HL-60 (cell line): ENCODE results near the gene WDFY4.

Source experiments
- DNase-seq, 2 experiments: peaks; one replicate each; pipeline ENCODE4 v3.0.0-alpha.2; 2010 to 2020; ENCODE audit warnings: low read depth in 1 of 2, low spot score in 1 of 2
- H3K27ac ChIP-seq: fragments of 250-450 bp; sonication (Bioruptor Pico); replicated peaks from 2 replicates; pipeline ENCODE4 v1.5.1; 2020; ENCODE audit warnings: mild to moderate bottlenecking, moderate library complexity
- H3K27me3 ChIP-seq: fragments of 250-450 bp; sonication (Bioruptor Pico); 2 replicates; pipeline ENCODE4 v1.5.1; 2021; ENCODE audit warnings: mild to moderate bottlenecking, moderate library complexity; ENCODE audit not compliant: insufficient read depth, poor library complexity, severe bottlenecking
- H3K4me3 ChIP-seq: replicated peaks from 2 replicates; pipeline ENCODE4 v1.5.1; 2011; ENCODE audit warnings: mild to moderate bottlenecking, control low read depth, low read length; ENCODE audit not compliant: insufficient read depth
- CTCF ChIP-seq: IDR thresholded peaks from one replicate; pipeline ENCODE4 v1.5.1; 2011; ENCODE audit warnings: low read length, control low read depth, inconsistent platforms; ENCODE audit not compliant: insufficient read depth
- GABPA ChIP-seq: IDR thresholded peaks from 2 replicates; pipeline ENCODE4 v1.6.1; 2012; ENCODE audit warnings: low read depth
- POLR2AphosphoS5 ChIP-seq: IDR thresholded peaks from 2 replicates; pipeline ENCODE4 v1.6.1; 2012; ENCODE audit warnings: low read depth
- REST ChIP-seq: IDR thresholded peaks from 2 replicates; pipeline ENCODE4 v1.6.1; 2012; ENCODE audit warnings: low read depth; ENCODE audit not compliant: insufficient replicate concordance
- SPI1 ChIP-seq: IDR thresholded peaks from 2 replicates; pipeline ENCODE4 v1.6.1; 2012; ENCODE audit warnings: low read depth, mild to moderate bottlenecking, borderline replicate concordance

Gene WDFY4

DNA sequence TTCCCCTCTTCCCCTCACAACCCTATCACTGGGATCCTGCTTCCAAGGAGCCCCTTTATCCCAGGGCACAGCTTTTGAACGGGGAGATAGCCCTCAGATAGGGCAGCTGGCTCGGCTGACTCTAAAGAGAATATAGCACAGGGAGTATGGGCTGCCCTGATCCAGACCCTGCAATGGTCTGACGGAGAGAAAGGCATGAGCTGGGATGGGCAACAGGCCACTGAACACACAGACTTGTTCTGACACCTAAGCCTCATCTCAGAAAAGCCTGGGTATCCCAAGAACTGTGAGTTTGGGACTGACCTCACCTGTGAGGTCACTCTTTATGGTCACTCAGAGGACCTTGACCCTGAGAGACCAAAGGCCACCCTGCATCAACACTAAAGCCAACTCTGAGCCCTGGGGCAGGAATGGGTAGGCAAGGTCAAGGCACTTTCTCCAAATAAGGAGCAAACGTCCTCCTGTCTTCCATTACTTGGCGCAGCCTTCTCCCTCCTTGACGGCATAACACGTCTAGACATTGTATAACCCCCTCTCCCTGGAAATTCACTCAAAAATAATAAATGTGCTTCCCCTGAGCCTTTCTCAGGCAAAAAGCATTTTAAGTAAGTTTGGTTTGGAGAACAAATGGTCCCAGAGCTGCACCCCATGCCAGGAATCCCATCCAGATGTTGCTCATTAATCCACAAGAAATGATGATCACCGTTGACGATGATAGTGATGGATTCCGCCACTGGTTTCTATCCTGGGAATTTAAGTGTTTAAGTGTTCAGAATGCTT is 263.2 kb downstream of the WDFY4 start:
- Histone ChIP-seq H3K27me3 (no peaks in the 10 kb centered on the region), H3K27ac (no peak overlapping the region), H3K4me3 (no peak overlapping the region)
- no peak for DNase-seq
- no peak for TF ChIP-seq SPI1
- TF ChIP-seq GABPA, result no peak
- TF ChIP-seq POLR2AphosphoS5, result no peak
- TF ChIP-seq CTCF, result no peak
- no peak for TF ChIP-seq REST

GRCh38 chr10:48948470-48949037 is 263.9 kb downstream of the WDFY4 start:
- DNase-seq, result no peak

More at GRCh38 chr10:48948470-48949037, 263.9 kb downstream of the WDFY4 start:
- no peaks in the 10 kb centered on the region for H3K27me3 ChIP-seq
- H3K27ac ChIP-seq, result no peak overlapping the region
- H3K4me3 ChIP-seq, result no peak overlapping the region
- TF ChIP-seq CTCF, result no peak
- TF ChIP-seq GABPA, result no peak
- no peak for TF ChIP-seq REST
- no peak for TF ChIP-seq POLR2AphosphoS5
- TF ChIP-seq SPI1, result no peak
